GM18867 (cell line): ENCODE measurements around the gene THSD4.
"Not testable (repeated sequence)": the region's sequence is repeated elsewhere in the genome, so short reads cannot be mapped to it uniquely, and the experiment has no call there.

Experiments
- ATAC-seq: cut with Tn5 transposase; IDR thresholded peaks from one replicate; pipeline ENCODE4 v1.9.1; 2021; ENCODE audit warnings: mild to moderate bottlenecking, moderate library complexity; ENCODE audit not compliant: unreplicated experiment

THSD4 gene

GRCh38 chr15:71252044-71252739 lies 136.9 kb downstream of the THSD4 start:
- no peak for ATAC-seq

- no peak for ATAC-seq
Observed at GRCh38 chr15:71252740-71253047, 137.4 kb downstream of the THSD4 start.

- no peak for ATAC-seq
Observed at GRCh38 chr15:71254491-71254890, 139.2 kb downstream of the THSD4 start.

- no peak for ATAC-seq
Observed at GRCh38 chr15:71256934-71257664, 141.8 kb downstream of the THSD4 start.

GRCh38 chr15:71259866-71260265 lies 144.6 kb downstream of the THSD4 start:
- ATAC-seq: no peak

- no peak for ATAC-seq
Observed at GRCh38 chr15:71261418-71261817, 146.1 kb downstream of the THSD4 start.

- ATAC-seq: no peak
Observed at GRCh38 chr15:71261909-71262308, 146.6 kb downstream of the THSD4 start.

GRCh38 chr15:71262599-71262998 lies 147.3 kb downstream of the THSD4 start:
- no peak for ATAC-seq

- ATAC-seq: not testable (repeated sequence)
Observed at GRCh38 chr15:71265606-71266005, 150.3 kb downstream of the THSD4 start.

GRCh38 chr15:71271327-71271726 lies 156.1 kb downstream of the THSD4 start:
- ATAC-seq: no peak

- no peak for ATAC-seq
Observed at GRCh38 chr15:71272932-71273331, 157.7 kb downstream of the THSD4 start.

GRCh38 chr15:71273731-71274447 lies 158.6 kb downstream of the THSD4 start:
- ATAC-seq: no peak

- no peak for ATAC-seq
Observed at GRCh38 chr15:71274448-71274798, 159.2 kb downstream of the THSD4 start.

- no peak for ATAC-seq
Observed at GRCh38 chr15:71275098-71275497, 159.8 kb downstream of the THSD4 start.

GRCh38 chr15:71275566-71276335 lies 160.5 kb downstream of the THSD4 start:
- no peak for ATAC-seq

GRCh38 chr15:71276336-71276665 lies 161.0 kb downstream of the THSD4 start:
- ATAC-seq: no peak

- no peak for ATAC-seq
Observed at GRCh38 chr15:71278989-71279756, 163.9 kb downstream of the THSD4 start.

GRCh38 chr15:71279757-71280141 lies 164.5 kb downstream of the THSD4 start:
- ATAC-seq: no peak

GRCh38 chr15:71280206-71280605 lies 164.9 kb downstream of the THSD4 start:
- ATAC-seq: no peak

- no peak for ATAC-seq
Observed at GRCh38 chr15:71281256-71281655, 166.0 kb downstream of the THSD4 start.

GRCh38 chr15:71282076-71282475 lies 166.8 kb downstream of the THSD4 start:
- ATAC-seq: no peak
